Measurements from ENCODE around the gene SLC6A3.

GRCh38 chr5:1483064-1483463 is 37.8 kb upstream of the SLC6A3 start:
- TF ChIP-seq POLR2A (IDR thresholded peaks at IDR 0.05): no peak
- TF ChIP-seq, protein P1, sequence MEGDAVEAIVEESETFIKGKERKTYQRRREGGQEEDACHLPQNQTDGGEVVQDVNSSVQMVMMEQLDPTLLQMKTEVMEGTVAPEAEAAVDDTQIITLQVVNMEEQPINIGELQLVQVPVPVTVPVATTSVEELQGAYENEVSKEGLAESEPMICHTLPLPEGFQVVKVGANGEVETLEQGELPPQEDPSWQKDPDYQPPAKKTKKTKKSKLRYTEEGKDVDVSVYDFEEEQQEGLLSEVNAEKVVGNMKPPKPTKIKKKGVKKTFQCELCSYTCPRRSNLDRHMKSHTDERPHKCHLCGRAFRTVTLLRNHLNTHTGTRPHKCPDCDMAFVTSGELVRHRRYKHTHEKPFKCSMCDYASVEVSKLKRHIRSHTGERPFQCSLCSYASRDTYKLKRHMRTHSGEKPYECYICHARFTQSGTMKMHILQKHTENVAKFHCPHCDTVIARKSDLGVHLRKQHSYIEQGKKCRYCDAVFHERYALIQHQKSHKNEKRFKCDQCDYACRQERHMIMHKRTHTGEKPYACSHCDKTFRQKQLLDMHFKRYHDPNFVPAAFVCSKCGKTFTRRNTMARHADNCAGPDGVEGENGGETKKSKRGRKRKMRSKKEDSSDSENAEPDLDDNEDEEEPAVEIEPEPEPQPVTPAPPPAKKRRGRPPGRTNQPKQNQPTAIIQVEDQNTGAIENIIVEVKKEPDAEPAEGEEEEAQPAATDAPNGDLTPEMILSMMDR (IDR thresholded peaks at IDR 0.05 in 8 of 11, conservative IDR thresholded peaks at IDR 0.05 in 3 of 11): no peak

Data from spleen (tissue), 7 donors.